ENCODE results near the gene RGS16. TPM values are rescaled to one million over a fixed set of nuclear protein-coding genes. Genes with fewer than 3 reads are reported as not detected.

The RGS16 gene
- total and polyA plus RNA-seq, 2 donors (not counting 1 experiment from before 2014, with no cell fraction given) = 3.3 to 11.4 TPM

GRCh38 chr1:182635871-182636270, 31.7 kb upstream of the RGS16 start:
- Histone ChIP-seq H3K27ac (ENCODE audit: low read length in 2 of 2) (no peak overlapping the region), H2AFZ (ENCODE audit: insufficient read depth, low read depth, low read length, poor library complexity, severe bottlenecking) (no peak overlapping the region), H3K4me2 (replicated peaks; ENCODE audit: low read depth, low read length, poor library complexity, severe bottlenecking) (no peak overlapping the region), H3K4me3 (ENCODE audit: control extremely low read depth in 1 of 5, extremely low read depth in 1 of 5, insufficient read depth in 1 of 5, low read depth in 2 of 5, low read length in 4 of 5) (no peak overlapping the region), H3K27me3 (replicated peaks in 1 of 4; ENCODE audit: control extremely low read depth in 1 of 4, control insufficient read depth in 3 of 4, insufficient read depth in 4 of 4, low read length in 3 of 4) (peaks cover 0 to 5% (median 0%) of the 10 kb centered on the region in 4 experiments), H3K9me3 (ENCODE audit: control extremely low read depth in 1 of 3, control insufficient read depth in 2 of 3, insufficient read depth in 1 of 3, low read length in 2 of 3) (no peaks in the 10 kb centered on the region), H3K79me2 (ENCODE audit: control insufficient read depth, insufficient read depth, low read length) (no peaks in the 10 kb centered on the region), H3K36me3 (replicated peaks in 1 of 2; ENCODE audit: control extremely low read depth in 1 of 2, control insufficient read depth in 1 of 2, extremely low read depth in 1 of 2, insufficient read depth in 2 of 2, low read length in 1 of 2) (no peaks in the 10 kb centered on the region), H3K4me1 (ENCODE audit: control insufficient read depth in 2 of 2, insufficient read depth in 2 of 2, low read length in 2 of 2) (peaks cover 28 to 29% of the 10 kb centered on the region in 2 donors), H4K20me1 (ENCODE audit: control insufficient read depth, insufficient read depth, low read length, poor library complexity, severe bottlenecking) (no peaks in the 10 kb centered on the region), H3K9ac (ENCODE audit: low read length) (no peak overlapping the region)
- ChIA-PET POLR2A (interaction anchor here (0.7 kb wide), 1 partner anchor 31 kb away, joined by 3 read pairs; no protein-coding TSS in a partner anchor), CTCF (no interaction called here)
- no peak for TF ChIP-seq EZH2 (IDR thresholded peaks at IDR 0.05; ENCODE audit: borderline replicate concordance, insufficient read depth, low read depth, low read length, poor library complexity, severe bottlenecking)
- TF ChIP-seq, protein P1, sequence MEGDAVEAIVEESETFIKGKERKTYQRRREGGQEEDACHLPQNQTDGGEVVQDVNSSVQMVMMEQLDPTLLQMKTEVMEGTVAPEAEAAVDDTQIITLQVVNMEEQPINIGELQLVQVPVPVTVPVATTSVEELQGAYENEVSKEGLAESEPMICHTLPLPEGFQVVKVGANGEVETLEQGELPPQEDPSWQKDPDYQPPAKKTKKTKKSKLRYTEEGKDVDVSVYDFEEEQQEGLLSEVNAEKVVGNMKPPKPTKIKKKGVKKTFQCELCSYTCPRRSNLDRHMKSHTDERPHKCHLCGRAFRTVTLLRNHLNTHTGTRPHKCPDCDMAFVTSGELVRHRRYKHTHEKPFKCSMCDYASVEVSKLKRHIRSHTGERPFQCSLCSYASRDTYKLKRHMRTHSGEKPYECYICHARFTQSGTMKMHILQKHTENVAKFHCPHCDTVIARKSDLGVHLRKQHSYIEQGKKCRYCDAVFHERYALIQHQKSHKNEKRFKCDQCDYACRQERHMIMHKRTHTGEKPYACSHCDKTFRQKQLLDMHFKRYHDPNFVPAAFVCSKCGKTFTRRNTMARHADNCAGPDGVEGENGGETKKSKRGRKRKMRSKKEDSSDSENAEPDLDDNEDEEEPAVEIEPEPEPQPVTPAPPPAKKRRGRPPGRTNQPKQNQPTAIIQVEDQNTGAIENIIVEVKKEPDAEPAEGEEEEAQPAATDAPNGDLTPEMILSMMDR (IDR thresholded peaks at IDR 0.05) = no peak
- DNase-seq (no peak), ATAC-seq (ENCODE audit: low read depth) (no peak)
- H3K27ac Mint-ChIP-seq = no peak overlapping the region
- intact Hi-C loops (cut with micrococcal nuclease) = no loop called here
- no peaks in the 10 kb centered on the region for H3K9me3 Mint-ChIP-seq (ENCODE audit: insufficient read depth)
- no CpG with 5 or more reads among the region's 2 CpGs for WGBS (ENCODE audit: insufficient coverage)
- H3K4me3 Mint-ChIP-seq = no peak overlapping the region
- H3K4me1 Mint-ChIP-seq = peaks cover 33% of the 10 kb centered on the region
- no peaks in the 10 kb centered on the region for H3K27me3 Mint-ChIP-seq

- Mint-ChIP-seq H3K4me1 (peaks cover 47% of the 10 kb centered on the region), H3K27me3 (no peaks in the 10 kb centered on the region), H3K27ac (peak overlapping the region; percentile 1), H3K4me3 (peak overlapping the region; percentile 46), H3K9me3 (ENCODE audit: insufficient read depth) (no peaks in the 10 kb centered on the region)
- no peak for ATAC-seq (ENCODE audit: low read depth)
- Histone ChIP-seq H2AFZ (ENCODE audit: insufficient read depth, low read depth, low read length, poor library complexity, severe bottlenecking) (no peak overlapping the region), H3K9ac (ENCODE audit: low read length) (no peak overlapping the region), H3K4me2 (replicated peaks; ENCODE audit: low read depth, low read length, poor library complexity, severe bottlenecking) (peak overlapping the region; percentile 38), H3K27me3 (replicated peaks in 1 of 4; ENCODE audit: control extremely low read depth in 1 of 4, control insufficient read depth in 3 of 4, insufficient read depth in 4 of 4, low read length in 3 of 4) (peaks cover 0 to 5% (median 0%) of the 10 kb centered on the region in 4 experiments), H3K9me3 (ENCODE audit: control extremely low read depth in 1 of 3, control insufficient read depth in 2 of 3, insufficient read depth in 1 of 3, low read length in 2 of 3) (no peaks in the 10 kb centered on the region), H3K36me3 (replicated peaks in 1 of 2; ENCODE audit: control extremely low read depth in 1 of 2, control insufficient read depth in 1 of 2, extremely low read depth in 1 of 2, insufficient read depth in 2 of 2, low read length in 1 of 2) (no peaks in the 10 kb centered on the region), H4K20me1 (ENCODE audit: control insufficient read depth, insufficient read depth, low read length, poor library complexity, severe bottlenecking) (no peaks in the 10 kb centered on the region), H3K4me3 (ENCODE audit: control extremely low read depth in 1 of 5, extremely low read depth in 1 of 5, insufficient read depth in 1 of 5, low read depth in 2 of 5, low read length in 4 of 5) (no peak overlapping the region), H3K4me1 (ENCODE audit: control insufficient read depth in 2 of 2, insufficient read depth in 2 of 2, low read length in 2 of 2) (peaks cover 41 to 43% of the 10 kb centered on the region in 2 donors), H3K79me2 (ENCODE audit: control insufficient read depth, insufficient read depth, low read length) (no peaks in the 10 kb centered on the region), H3K27ac (ENCODE audit: low read length in 2 of 2) (peak overlapping the region in 1 of 2 donors; percentile 59)
- ChIA-PET CTCF (interaction anchor here (1.2 kb wide), 1 partner anchor 147 kb away, joined by 4 read pairs; no protein-coding TSS in a partner anchor), POLR2A (no interaction called here)
- intact Hi-C loops (cut with micrococcal nuclease) = loop anchor here (5.0 kb wide), 1 partner anchor 43 kb away; no protein-coding TSS in a partner anchor
- WGBS (ENCODE audit: insufficient coverage) = 94% methylated on average over 7 of the region's 9 CpGs
- no peak for DNase-seq
- TF ChIP-seq, protein P1 (IDR thresholded peaks at IDR 0.05) = no peak
- no peak for TF ChIP-seq EZH2 (IDR thresholded peaks at IDR 0.05; ENCODE audit: borderline replicate concordance, insufficient read depth, low read depth, low read length, poor library complexity, severe bottlenecking)
Observed at GRCh38 chr1:182634306-182635072, 30.3 kb upstream of the RGS16 start.
